G401.6 (cell line): Measurements from ENCODE around the gene NTF4.
"Not testable (repeated sequence)": the region's sequence is repeated elsewhere in the genome, so short reads cannot be mapped to it uniquely, and the experiment has no call there.

Source experiments
- FAIRE-seq: peaks from 2 replicates; lab custom pipeline; 2012; peaks lifted over from hg19 to GRCh38; lab: Jason Lieb, UNC

The NTF4 gene

DNA sequence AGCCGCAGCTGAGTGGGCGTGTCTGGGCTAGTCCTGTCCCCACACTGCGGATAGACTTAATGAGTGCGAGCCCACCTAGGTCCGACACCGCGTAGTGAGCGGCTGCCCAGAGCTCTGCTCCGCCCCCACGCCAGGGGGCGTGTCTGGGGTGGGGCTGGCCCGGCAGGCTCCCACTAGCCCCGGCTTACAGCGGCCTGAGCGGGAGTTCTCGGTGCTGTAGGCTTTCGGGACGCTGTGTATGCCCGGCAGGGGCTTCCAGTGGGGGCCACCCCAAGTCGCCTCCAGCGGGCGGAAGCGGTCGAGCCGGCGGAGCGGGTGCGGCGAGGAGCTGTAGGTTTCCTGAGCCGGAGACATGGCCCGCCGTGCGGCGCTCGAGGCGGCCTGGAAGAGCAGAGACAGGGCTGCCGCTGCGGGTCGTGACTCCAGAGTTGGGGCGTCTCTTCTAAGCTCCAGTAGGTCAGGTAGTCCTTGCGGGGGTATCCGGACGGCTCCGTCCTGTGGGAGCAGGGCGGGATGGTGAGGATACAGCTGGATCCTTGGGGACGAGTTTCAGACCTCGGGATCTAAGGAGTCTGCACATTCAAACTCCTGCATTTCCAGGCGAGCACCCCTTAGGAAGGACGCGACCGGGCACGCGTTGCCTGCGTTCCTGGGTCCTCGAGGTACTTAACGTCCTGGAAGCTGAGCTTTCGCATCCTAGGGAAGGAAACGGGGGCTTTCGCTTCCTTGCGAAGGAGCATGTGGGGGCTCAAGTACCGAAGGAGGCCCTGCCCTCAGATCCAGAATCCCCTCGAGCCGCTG lies 8.3 kb downstream of the NTF4 start:
- FAIRE-seq: peak; percentile 47

DNA sequence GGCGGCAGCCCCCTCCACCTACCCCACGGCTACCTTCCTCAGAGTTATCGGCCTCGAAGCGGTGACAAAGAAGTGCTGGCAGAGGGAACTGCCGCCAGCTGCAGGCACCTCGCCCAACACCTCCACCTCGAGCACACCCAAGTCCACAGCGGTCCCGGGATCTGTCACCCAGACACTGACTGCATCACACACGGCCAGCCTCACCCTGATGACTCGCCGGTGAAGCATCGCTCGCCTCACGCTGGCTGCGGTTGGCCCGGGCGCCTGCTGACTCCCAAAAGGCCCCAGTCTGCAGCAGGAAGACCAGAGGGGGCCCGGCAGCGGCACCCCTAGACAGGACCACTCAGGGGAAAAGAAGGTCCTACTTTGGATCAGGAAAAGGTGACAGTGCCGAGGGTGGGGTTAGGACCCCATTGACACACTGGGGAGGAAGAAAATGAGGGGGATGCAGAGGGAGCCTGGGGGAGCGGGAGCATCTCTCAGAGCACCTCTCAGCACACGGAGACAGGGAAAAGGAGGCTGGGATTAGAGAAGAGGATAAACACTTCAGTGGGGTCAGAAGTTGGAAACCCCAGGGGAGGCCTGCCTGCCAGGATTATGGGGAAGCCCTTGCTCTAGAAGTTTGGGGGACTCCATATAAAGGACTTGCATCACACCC lies 14.1 kb downstream of the NTF4 start:
- not testable (repeated sequence) for FAIRE-seq

DNA sequence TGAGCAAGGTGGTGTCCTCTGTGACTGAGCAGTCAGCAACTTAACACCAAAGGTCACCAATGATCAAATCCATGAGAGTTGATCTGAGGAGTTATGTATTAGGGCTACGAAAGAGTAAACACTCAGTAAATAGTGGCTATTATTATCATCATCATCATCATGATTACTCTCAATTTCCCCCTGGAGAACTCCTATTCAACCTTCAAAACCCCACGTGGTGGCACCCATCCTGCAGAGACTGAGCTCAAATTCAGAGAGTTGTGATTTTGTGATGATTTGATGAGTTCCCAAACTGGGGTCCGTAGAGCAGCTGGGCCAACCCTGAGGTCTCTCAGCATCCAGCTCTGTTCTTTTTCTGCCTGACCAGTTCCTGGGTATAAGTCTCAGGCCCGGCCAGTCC lies 14.8 kb downstream of the NTF4 start:
- not testable (repeated sequence) for FAIRE-seq

DNA sequence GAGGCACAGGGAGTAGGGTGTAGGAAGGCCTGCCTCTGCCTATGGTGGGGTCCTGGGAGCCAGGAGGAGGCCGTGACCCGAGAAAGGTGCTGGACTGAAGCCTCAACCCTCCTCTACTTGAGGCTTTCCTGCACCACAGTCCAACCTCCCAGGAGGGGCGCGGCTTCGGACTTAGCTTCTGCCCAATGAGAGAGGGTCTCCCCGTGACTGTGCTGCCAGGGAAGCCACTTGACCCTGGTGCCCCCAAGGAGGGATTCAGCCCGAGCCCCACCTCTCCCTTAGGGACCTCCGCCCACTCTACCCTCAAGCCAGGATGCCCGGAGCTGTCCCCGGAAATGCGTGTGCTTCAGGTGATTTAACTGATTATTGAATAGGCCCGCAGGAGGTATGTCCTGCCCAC lies 15.6 kb downstream of the NTF4 start, which contains the start of gene CGB8:
Gene CGB8 (minus strand): TSS at position 101 of the 400 bp plus-strand sequence. CDS start 372 bp downstream, outside the sequence.
- not testable (repeated sequence) for FAIRE-seq

DNA sequence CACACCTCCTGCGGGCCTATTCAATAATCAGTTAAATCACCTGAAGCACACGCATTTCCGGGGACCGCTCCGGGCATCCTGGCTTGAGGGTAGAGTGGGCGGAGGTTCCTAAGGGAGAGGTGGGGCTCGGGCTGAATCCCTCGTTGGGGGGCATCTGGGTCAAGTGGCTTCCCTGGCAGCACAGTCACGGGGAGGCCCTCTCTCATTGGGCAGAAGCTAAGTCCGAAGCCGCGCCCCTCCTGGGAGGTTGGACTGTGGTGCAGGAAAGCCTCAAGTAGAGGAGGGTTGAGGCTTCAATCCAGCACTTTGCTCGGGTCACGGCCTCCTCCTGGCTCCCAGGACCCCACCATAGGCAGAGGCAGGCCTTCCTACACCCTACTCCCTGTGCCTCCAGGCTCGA lies 21.1 kb downstream of the NTF4 start, which contains the start of gene CGB5:
Gene CGB5 (plus strand): TSS at position 301 of the 400 bp plus-strand sequence. CDS start 362 bp downstream, outside the sequence.
- not testable (repeated sequence) for FAIRE-seq

DNA sequence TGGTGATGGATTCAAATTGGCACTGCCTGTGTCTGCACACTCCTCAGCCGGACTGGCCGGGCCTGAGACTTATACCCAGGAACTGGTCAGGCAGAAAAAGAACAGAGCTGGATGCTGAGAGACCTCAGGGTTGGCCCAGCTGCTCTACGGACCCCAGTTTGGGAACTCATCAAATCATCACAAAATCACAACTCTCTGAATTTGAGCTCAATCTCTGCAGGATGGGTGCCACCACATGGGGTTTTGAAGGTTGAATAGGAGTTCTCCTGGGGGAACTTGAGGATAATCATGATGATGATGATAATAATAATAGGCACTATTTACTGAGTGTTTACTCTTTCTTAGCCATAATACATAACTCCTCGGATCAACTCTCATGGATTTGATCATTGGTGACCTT lies 22.0 kb downstream of the NTF4 start:
- not testable (repeated sequence) for FAIRE-seq

DNA sequence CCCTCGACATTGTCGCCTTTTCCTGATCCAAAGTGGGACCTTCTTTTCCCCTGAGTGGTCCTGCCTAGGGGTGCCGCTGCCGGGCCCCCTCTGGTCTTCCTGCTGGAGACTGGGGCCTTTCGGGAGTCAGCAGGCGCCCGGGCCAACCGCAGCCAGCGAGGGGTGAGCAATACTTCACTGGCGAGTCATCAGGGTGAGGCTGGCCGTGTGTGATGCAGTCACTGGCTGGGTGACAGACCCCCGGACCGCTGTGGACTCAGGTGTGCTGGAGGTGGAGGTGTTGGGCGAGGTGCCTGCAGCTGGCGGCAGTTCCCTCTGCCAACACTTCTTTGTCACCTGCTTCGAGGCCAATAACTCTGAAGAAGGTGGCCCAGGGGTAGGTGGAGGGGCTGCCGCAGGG lies 22.4 kb downstream of the NTF4 start:
- FAIRE-seq: no peak

DNA sequence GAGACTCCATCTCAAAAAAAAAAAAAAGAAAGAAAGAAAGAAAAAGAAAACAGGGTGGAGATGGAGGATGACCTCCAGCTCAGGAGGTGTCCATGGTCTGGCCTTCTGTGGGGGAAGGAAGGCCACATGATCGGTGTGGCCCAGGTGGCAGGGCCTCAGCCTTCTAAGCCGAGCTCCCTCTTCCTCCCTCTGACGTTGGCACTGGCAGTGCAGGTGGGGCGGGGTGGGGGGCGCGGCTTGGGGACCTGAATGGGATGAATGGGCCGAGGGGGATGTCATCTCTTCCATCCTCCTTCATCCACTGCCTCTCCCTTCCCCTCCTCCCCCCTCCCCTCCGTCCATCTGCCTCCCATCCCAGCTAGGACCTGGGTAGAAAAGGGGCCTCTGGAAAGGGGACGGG lies 24.9 kb downstream of the NTF4 start:
- not testable (repeated sequence) for FAIRE-seq

DNA sequence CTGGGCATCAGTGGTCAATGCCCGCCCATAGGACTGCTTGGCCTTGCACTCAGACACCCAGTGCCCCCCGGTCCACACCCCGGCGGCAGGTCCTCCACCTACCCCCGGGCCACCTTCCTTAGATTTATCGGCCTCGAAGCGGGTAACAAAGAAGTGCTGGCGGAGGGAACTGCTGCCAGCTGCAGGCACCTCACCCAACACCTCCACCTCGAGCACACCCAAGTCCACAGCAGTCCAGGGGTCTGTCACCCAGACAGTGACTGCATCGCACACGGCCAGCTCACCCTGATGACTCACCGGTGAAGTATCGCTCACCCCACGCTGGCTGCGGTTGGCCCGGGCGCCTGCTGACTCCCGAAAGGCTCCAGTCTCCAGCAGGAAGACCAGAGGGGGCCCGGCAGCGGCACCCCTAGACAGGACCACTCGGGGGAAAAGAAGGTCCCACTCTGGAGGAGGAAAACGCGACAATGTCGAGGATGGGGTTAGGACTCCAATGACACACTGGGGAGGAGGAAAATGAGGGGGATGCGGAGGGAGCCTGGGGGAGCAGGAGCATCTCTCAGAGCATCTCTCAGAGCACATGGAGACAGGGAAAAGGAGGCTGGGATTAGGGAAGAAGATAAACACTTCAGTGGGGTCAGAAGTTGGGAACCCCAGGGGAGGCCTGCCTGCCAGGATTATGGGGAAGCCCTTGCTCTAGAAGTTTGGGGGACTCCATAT lies 25.9 kb downstream of the NTF4 start:
- not testable (repeated sequence) for FAIRE-seq

DNA sequence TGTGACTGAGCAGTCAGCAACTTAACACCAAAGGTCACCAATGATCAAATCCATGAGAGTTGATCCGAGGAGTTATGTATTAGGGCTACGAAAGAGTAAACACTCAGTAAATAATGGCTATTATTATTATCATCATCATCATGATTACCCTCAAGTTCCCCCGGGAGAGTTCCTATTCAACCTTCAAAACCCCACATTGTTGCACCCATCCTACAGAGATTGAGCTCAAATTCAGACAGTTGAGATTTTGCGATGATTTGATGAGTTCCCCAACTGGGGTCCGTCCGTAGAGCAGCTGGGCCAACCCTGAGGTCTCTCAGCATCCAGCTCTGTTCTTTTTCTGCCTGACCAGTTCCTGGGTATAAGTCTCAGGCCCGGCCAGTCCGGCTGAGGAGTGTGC lies 26.5 kb downstream of the NTF4 start:
- not testable (repeated sequence) for FAIRE-seq

DNA sequence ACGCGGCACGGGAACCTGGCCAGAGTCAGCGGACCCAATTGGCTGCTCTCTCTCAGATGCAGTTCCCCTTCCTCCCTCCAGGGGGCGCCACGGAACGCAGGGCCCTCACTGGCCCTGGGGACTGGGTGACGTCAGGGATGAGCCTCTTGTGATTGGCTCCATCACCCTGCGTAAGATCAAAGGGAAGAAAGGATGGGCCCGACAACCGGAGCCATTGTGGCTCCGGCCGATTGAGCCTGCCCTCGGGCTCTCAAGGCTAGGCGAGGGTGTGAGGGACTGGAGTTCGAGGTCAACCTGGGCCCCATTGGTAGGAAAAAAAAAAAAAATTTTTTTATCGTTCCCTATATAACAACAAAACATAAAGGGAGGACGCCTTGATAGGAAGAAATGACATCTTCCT lies 27.8 kb downstream of the NTF4 start, which contains the start of gene CGB1:
Gene CGB1 (minus strand): TSS at position 81 of the 400 bp plus-strand sequence. CDS start 184 bp downstream, outside the sequence.
- FAIRE-seq: not testable (repeated sequence)

DNA sequence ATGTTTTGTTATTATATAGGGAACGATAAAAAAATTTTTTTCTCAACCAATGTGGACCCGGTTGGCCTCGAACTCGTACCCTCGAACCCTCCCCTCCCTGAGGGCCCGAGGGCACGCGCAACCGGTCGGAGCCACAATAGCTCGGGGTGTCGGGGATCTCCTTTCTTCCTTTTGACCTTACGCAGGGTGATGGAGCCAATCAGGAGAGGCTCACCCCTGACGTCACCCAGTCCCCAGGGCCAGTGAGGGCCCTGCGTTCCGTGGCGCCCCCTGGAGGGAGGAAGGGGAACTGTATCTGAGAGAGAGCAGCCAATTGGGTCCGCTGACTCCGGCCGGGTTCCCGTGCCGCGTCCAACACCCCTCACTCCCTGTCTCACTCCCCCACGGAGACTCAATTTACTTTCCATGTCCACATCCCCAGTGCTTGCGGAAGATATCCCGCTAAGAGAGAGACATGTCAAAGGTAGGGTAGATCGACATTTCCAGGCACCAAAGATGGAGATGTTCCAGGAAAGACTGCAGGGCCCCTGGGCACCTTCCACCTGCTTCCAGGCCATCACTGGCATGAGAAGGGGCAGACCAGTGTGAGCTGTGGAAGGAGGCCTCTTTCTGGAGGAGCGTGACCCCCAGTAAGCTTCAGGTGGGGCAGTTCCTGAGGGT lies 32.8 kb downstream of the NTF4 start, which contains the start of gene CGB2:
Gene CGB2 (plus strand): TSS at position 249 of the 660 bp plus-strand sequence. CDS start 206 bp downstream, at position 455.
- FAIRE-seq: not testable (repeated sequence)

DNA sequence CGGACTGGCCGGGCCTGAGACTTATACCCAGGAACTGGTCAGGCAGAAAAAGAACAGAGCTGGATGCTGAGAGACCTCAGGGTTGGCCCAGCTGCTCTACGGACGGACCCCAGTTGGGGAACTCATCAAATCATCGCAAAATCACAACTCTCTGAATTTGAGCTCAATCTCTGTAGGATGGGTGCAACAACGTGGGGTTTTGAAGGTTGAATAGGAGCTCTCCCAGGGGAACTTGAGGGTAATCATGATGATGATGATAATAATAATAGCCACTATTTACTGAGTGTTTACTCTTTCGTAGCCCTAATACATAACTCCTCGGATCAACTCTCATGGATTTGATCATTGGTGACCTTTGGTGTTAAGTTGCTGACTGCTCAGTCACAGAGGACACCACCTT lies 34.3 kb downstream of the NTF4 start:
- FAIRE-seq: not testable (repeated sequence)

DNA sequence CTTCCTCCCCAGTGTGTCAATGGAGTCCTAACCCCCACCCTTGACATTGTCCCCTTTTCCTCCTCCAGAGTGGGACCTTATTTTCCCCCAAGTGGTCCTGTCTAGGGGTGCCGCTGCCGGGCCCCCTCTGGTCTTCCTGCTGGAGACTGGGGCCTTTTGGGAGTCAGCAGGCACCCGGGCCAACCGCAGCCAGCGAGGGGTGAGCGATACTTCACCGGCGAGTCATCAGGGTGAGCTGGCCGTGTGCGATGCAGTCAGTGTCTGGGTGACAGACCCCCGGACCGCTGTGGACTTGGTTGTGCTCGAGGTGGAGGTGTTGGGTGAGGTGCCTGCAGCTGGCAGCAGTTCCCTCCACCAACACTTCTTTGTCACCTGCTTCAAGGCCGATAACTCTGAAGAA lies 34.9 kb downstream of the NTF4 start:
- not testable (repeated sequence) for FAIRE-seq

DNA sequence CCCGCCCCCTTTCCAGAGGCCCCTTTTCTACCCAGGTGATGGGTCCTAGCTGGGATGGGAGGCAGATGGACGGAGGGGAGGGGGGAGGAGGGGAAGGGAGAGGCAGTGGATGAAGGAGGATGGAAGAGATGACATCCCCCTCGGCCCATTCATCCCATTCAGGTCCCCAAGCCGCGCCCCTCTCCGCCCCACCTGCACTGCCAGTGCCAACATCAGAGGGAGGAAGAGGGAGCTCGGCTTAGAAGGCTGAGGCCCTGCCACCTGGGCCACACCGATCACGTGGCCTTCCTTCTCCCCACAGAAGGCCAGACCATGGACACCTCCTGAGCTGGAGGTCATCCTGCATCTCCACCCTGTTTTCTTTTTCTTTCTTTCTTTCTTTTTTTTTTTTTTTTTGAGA lies 35.9 kb downstream of the NTF4 start:
- FAIRE-seq: not testable (repeated sequence)

DNA sequence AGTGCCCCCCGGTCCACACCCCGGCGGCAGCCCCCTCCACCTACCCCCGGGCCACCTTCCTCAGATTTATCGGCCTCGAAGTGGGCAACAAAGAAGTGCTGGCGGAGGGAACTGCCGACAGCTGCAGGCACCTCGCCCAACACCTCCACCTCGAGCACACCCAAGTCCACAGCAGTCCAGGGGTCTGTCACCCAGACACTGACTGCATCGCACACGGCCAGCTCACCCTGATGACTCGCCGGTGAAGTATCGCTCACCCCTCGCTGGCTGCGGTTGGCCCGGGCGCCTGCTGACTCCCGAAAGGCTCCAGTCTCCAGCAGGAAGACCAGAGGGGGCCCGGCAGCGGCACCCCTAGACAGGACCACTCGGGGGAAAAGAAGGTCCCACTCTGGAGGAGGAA lies 39.0 kb downstream of the NTF4 start:
- not testable (repeated sequence) for FAIRE-seq

DNA sequence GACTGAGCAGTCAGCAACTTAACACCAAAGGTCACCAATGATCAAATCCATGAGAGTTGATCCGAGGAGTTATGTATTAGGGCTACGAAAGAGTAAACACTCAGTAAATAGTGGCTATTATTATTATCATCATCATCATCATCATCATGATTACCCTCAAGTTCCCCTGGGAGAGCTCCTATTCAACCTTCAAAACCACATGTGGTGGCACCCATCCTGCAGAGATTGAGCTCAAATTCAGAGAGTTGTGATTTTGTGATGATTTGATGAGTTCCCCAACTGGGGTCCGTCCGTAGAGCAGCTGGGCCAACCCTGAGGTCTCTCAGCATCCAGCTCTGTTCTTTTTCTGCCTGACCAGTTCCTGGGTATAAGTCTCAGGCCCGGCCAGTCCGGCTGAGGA lies 39.5 kb downstream of the NTF4 start:
- FAIRE-seq: not testable (repeated sequence)

DNA sequence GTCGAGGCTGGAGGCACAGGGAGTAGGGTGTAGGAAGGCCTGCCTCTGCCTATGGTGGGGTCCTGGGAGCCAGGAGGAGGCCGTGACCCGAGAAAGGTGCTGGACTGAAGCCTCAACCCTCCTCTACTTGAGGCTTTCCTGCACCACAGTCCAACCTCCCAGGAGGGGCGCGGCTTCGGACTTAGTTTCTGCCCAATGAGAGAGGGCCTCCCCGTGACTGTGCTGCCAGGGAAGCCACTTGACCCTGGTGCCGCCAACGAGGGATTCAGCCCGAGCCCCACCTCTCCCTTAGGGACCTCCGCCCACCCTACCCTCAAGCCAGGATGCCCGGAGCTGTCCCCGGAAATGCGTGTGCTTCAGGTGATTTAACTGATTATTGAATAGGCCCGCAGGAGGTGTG lies 40.4 kb downstream of the NTF4 start, which contains the start of gene CGB3:
Gene CGB3 (minus strand): TSS at position 101 of the 400 bp plus-strand sequence. CDS start 362 bp downstream, outside the sequence.
- not testable (repeated sequence) for FAIRE-seq

DNA sequence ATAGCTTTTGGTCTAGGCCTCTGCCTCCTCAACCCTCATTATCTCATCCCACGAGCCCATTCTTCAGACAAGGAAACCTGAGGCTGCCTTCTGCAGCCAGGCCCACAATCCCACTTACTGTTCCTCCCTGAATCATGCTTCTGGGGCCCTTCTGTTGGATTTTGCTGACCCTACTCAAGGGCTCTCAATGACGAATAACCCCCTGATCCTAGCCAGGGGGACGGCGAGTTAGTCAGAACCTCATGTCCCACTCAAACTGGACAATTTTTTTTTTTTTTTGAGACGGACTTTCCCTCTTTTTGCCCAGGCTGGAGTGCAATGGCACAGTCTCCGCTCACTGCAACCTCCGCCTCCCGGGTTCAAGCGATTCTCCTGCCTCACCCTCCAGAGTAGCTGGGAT lies 42.5 kb downstream of the NTF4 start:
- FAIRE-seq: no peak

DNA sequence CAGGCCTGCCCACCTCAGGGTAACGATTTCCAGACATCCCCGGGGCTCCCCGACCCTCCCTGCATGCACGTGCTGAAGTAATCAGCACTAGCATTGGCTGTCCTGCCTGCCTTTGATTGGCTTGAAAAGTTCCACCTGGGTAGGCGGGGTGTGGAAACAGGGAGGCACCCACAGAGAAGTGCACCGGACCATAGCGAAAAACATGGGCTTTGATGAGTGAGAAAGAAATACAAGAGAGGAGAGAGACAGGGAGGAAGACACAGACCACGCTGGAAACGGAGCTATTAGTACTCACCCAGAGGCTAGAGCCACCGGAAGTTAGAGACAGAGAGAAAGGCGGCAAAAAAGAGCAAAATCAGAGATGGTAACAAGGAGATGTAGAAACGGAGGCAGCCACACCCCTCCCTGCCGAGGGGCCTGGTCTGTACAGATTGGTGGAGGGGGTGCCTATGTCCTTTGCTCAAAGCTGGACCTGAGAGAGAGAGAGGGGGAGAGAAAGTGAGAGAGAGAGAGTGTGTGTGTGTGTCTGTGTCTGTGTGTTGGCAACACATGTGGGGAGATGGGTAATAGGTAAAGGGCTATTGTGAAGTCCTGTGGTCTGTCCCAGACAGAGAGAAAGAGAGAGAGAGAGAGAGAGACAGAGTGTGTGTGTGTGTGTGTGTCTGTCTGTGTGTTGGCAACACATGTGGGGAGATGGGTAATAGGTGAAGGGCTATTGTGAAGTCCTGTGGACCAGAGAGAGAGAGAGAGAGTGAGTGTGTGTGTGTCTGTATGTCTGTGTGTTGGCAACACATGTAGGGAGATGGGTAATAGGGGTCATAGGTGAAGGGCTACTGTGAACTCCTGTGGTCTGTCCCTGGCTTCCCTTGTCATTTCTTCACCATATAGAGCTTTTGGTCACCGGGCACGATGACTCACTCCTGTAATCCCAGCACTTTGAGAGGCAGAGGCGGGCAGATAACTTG lies 43.4 kb downstream of the NTF4 start:
- FAIRE-seq: no peak
